Spleen (tissue), 11 donors: Measurements from ENCODE around the gene SEMA3E. TPM values are rescaled to one million over a fixed set of nuclear protein-coding genes. Genes with fewer than 3 reads are reported as not detected.

ENCODE experiments used
- DNase-seq: peaks from one replicate; pipeline ENCODE4 v3.0.0-alpha.2; 2020
- H3K27ac ChIP-seq, 8 donors: fragments of 200-600 bp; sonication (generic) in 7 of 8; 1 replicate in 4 of 8; 2 replicates in 4 of 8; pipeline versions ENCODE4 v1.5.0 to v1.8.0; 2016 to 2021; ENCODE audit warnings: inconsistent platforms in 4 of 8, mild to moderate bottlenecking in 4 of 8, moderate library complexity in 1 of 8
- H3K27me3 ChIP-seq, 7 donors: fragments of 200-600 bp; sonication (generic) in 6 of 7; replicated peaks in 1 of 7; 1 replicate in 4 of 7; 2 replicates in 3 of 7; pipeline versions ENCODE4 v1.5.0 to v1.8.0; 2016 to 2021; ENCODE audit warnings: inconsistent platforms in 3 of 7, mild to moderate bottlenecking in 1 of 7
- H3K36me3 ChIP-seq, 6 donors: fragments of 200-600 bp; sonication (generic) in 5 of 6; 1 replicate in 4 of 6; 2 replicates in 2 of 6; pipeline versions ENCODE4 v1.5.0 to v1.8.0; 2016 to 2021; ENCODE audit warnings: inconsistent platforms in 2 of 6
- H3K4me1 ChIP-seq, 6 donors: fragments of 200-600 bp; sonication (generic) in 5 of 6; 1 replicate in 3 of 6; 2 replicates in 3 of 6; pipeline versions ENCODE4 v1.5.0 to v1.8.0; 2016 to 2021; ENCODE audit warnings: inconsistent platforms in 3 of 6
- H3K4me3 ChIP-seq, 8 donors: fragments of 200-600 bp; sonication (generic) in 7 of 8; 1 replicate in 4 of 8; 2 replicates in 4 of 8; pipeline versions ENCODE4 v1.5.0 to v1.8.0; 2016 to 2021; ENCODE audit warnings: inconsistent platforms in 4 of 8, mild to moderate bottlenecking in 4 of 8, moderate library complexity in 2 of 8
- H3K9me3 ChIP-seq, 8 donors: fragments of 200-600 bp; sonication (generic) in 7 of 8; 1 replicate in 4 of 8; 2 replicates in 4 of 8; pipeline versions ENCODE4 v1.5.0 to v1.8.0; 2016 to 2021; ENCODE audit warnings: inconsistent platforms in 4 of 8
- CTCF ChIP-seq, 11 experiments: fragments of 200-600 bp in 7 of 11; fragments of 450-650 bp in 4 of 11; sonication (generic) in 4 of 11; IDR thresholded peaks in 8 of 11; conservative IDR thresholded peaks in 3 of 11; 1 replicate in 7 of 11; 2 replicates in 4 of 11; pipeline versions ENCODE4 v1.4.0 to v1.8.0; 2016 to 2021; ENCODE audit warnings: antibody characterized with exemption in 11 of 11, inconsistent platforms in 4 of 11, mild to moderate bottlenecking in 1 of 11
- POLR2A ChIP-seq, 3 donors: fragments of 450-650 bp; IDR thresholded peaks; one replicate each; pipeline ENCODE4 v1.5.1; 2017; ENCODE audit warnings: antibody characterized with exemption in 3 of 3, mild to moderate bottlenecking in 1 of 3
- POLR2AphosphoS5 ChIP-seq, 3 donors: sonication (generic); formaldehyde crosslinking; IDR thresholded peaks; one replicate each; pipeline ENCODE4 v1.5.1; 2017; ENCODE audit warnings: antibody characterized with exemption in 3 of 3
- WGBS, 5 donors: extraction: QIAGEN DNeasy Blood & Tissue Kit in 3 of 5; methylation state at CpG; one replicate each; pipeline versions ENCODE4 v1.1.5 to v1.1.7; 2013 to 2018; 5-methylcytosine and 5-hydroxymethylcytosine counted together
- intact Hi-C: fragments of 100-400 bp; cut with DNase I; formaldehyde crosslinking; loops from one replicate; pipeline ENCODE4 v1.15.0; 2023; ENCODE audit warnings: low total_unique reads
- polyA plus RNA-seq, 3 donors: library from polyadenylated mRNA; stranded (reverse); fragments of 200-250 nt; gene quantifications; one replicate each; pipeline ENCODE4 v1.2.1, GENCODE V29; 2013
- total RNA-seq, 7 donors: library from RNA; depleted of rRNA in 3 of 7; stranded (reverse); fragments of >200 nt in 3 of 7; fragmentation: NEBNext Ultra II Directional in 4 of 7; extraction: Animal tissue kit (Norgen Biotek cat#: 25700) in 4 of 7; gene quantifications; one replicate each; pipeline versions ENCODE4 v1.1.0 to v1.2.1, GENCODE V29; 2016 to 2021
- donor health status: healthy with polysubstance abuse.
- donor health status: DM: no; HTN: no; CAD: no; lungs with moderate emphysema.
- donor health status: DM: no; HTN: no; CAD: no.
- donor health status: Bipolar disorder and iron deficiency.
- donor health status: healthy.
- donor health status: DM: no; HTN: no; CAD: no.
- donor health status: DM: yes; HTN: yes; CAD: no.

SEMA3E gene
- total and polyA plus RNA-seq, 10 donors = under 0.01 to 0.44 (median 0.29) TPM; not detected in 7

- no peaks in the 10 kb centered on the region for H3K36me3 ChIP-seq
- peaks cover 0 to 5% (median 0%) of the 10 kb centered on the region in 8 donors for H3K9me3 ChIP-seq
- H3K4me1 ChIP-seq = no peaks in the 10 kb centered on the region
- H3K27me3 ChIP-seq = no peaks in the 10 kb centered on the region
- no peak for DNase-seq
- H3K4me3 ChIP-seq = no peak overlapping the region
- intact Hi-C loops = no loop called here
- WGBS, 5 donors = 4 to 16% (median 9%) methylated on average over 3 of the region's 3 CpGs
- no peak overlapping the region for H3K27ac ChIP-seq
- TF ChIP-seq POLR2A (IDR thresholded peaks at IDR 0.05) (no peak), CTCF (IDR thresholded peaks at IDR 0.05 in 8 of 11, conservative IDR thresholded peaks at IDR 0.05 in 3 of 11) (no peak), POLR2AphosphoS5 (IDR thresholded peaks at IDR 0.05) (no peak)
Measured at GRCh38 chr7:83514977-83515376, 134.0 kb downstream of the SEMA3E start.

- Histone ChIP-seq H3K4me3 (no peak overlapping the region), H3K36me3 (no peaks in the 10 kb centered on the region), H3K4me1 (no peaks in the 10 kb centered on the region), H3K9me3 (peaks cover 0 to 5% (median 0%) of the 10 kb centered on the region in 8 donors), H3K27ac (no peak overlapping the region), H3K27me3 (no peaks in the 10 kb centered on the region)
- TF ChIP-seq CTCF (IDR thresholded peaks at IDR 0.05 in 8 of 11, conservative IDR thresholded peaks at IDR 0.05 in 3 of 11) = no peak
- TF ChIP-seq POLR2AphosphoS5 (IDR thresholded peaks at IDR 0.05) = no peak
- TF ChIP-seq POLR2A (IDR thresholded peaks at IDR 0.05) = no peak
- intact Hi-C loops = no loop called here
- WGBS, 5 donors = 65 to 82% (median 69%) methylated on average over 3 of the region's 3 CpGs
- DNase-seq = no peak
Measured at GRCh38 chr7:83509255-83510021, 139.5 kb downstream of the SEMA3E start.

- H3K36me3 ChIP-seq = no peaks in the 10 kb centered on the region
- H3K27ac ChIP-seq = no peak overlapping the region
- no peaks in the 10 kb centered on the region for H3K4me1 ChIP-seq
- TF ChIP-seq CTCF (IDR thresholded peaks at IDR 0.05 in 8 of 11, conservative IDR thresholded peaks at IDR 0.05 in 3 of 11) = no peak
- no peak for TF ChIP-seq POLR2A (IDR thresholded peaks at IDR 0.05)
- no peak for TF ChIP-seq POLR2AphosphoS5 (IDR thresholded peaks at IDR 0.05)
- H3K27me3 ChIP-seq = no peaks in the 10 kb centered on the region
- intact Hi-C loops = no loop called here
- 44 to 57% (median 50%) methylated on average over 2 of the region's 2 CpGs for WGBS, 5 donors
- DNase-seq = no peak
- no peaks in the 10 kb centered on the region for H3K9me3 ChIP-seq
- no peak overlapping the region for H3K4me3 ChIP-seq
Measured at GRCh38 chr7:83504330-83504729, 144.6 kb downstream of the SEMA3E start.

- Histone ChIP-seq H3K4me3 (no peak overlapping the region), H3K27me3 (no peaks in the 10 kb centered on the region), H3K4me1 (no peaks in the 10 kb centered on the region), H3K9me3 (no peaks in the 10 kb centered on the region), H3K27ac (no peak overlapping the region), H3K36me3 (no peaks in the 10 kb centered on the region)
- TF ChIP-seq CTCF (IDR thresholded peaks at IDR 0.05 in 8 of 11, conservative IDR thresholded peaks at IDR 0.05 in 3 of 11) (no peak), POLR2A (IDR thresholded peaks at IDR 0.05) (no peak), POLR2AphosphoS5 (IDR thresholded peaks at IDR 0.05) (no peak)
- WGBS, 5 donors = 78 to 86% (median 83%) methylated on average over 2 of the region's 2 CpGs
- intact Hi-C loops = no loop called here
- no peak for DNase-seq
Measured at GRCh38 chr7:83502636-83503035, 146.3 kb downstream of the SEMA3E start.
